CD4-positive, alpha-beta memory T cell (primary cell): ENCODE results near the gene CBX8. TPM values are rescaled to one million over a fixed set of nuclear protein-coding genes. Genes with fewer than 3 reads are reported as not detected.

Source experiments
- CTCF ChIA-PET: fragments of 350-600 bp; sonication (Branson Sonifier 250); formaldehyde crosslinking; loops from one replicate; lab custom pipeline; 2021; ENCODE audit warnings: inconsistent platforms; ENCODE audit not compliant: partially characterized antibody; lab: Charles Lee
- POLR2A ChIA-PET: fragments of 350-600 bp; sonication (Branson Sonifier 250); formaldehyde crosslinking; loops from one replicate; lab custom pipeline; 2021; ENCODE audit not compliant: partially characterized antibody; lab: Charles Lee
- DNase-seq, 5 donors: peaks; one replicate each; pipeline versions ENCODE4 v3.0.0 to v3.0.0-alpha.2; 2020 to 2022; ENCODE audit warnings: mixed read lengths in 1 of 5
- H3K27ac ChIP-seq: one replicate; pipeline ENCODE4 v1.7.0; 2013; ENCODE audit warnings: low read depth, low read length
- H3K27me3 ChIP-seq: 2 replicates; pipeline ENCODE4 v1.7.0; 2013; ENCODE audit warnings: mild to moderate bottlenecking, low read length, moderate library complexity; ENCODE audit not compliant: insufficient read depth
- H3K36me3 ChIP-seq: 2 replicates; pipeline ENCODE4 v1.7.0; 2013; ENCODE audit warnings: mild to moderate bottlenecking, low read length, moderate library complexity; ENCODE audit not compliant: insufficient read depth
- H3K4me1 ChIP-seq: 2 replicates; pipeline ENCODE4 v1.7.0; 2013; ENCODE audit warnings: mild to moderate bottlenecking, low read length, moderate library complexity; ENCODE audit not compliant: insufficient read depth
- H3K4me3 ChIP-seq, 2 donors: one replicate each; pipeline ENCODE4 v1.7.0; 2013; ENCODE audit warnings: low read length in 2 of 2, mild to moderate bottlenecking in 1 of 2
- H3K9me3 ChIP-seq, 2 donors: one replicate each; pipeline ENCODE4 v1.7.0; 2013; ENCODE audit warnings: low read length in 2 of 2, control low read depth in 1 of 2; ENCODE audit not compliant: control insufficient read depth in 1 of 2
- H3K27ac Mint-ChIP-seq, 7 donors: one replicate each; pipeline ENCODE4 v1.8.0; 2020 to 2021; ENCODE audit warnings: mixed read lengths in 7 of 7, mild to moderate bottlenecking in 6 of 7, inconsistent platforms in 3 of 7, moderate library complexity in 3 of 7
- H3K27me3 Mint-ChIP-seq, 2 donors: one replicate each; pipeline ENCODE4 v1.8.0; 2020 to 2021; ENCODE audit warnings: mixed read lengths in 2 of 2
- H3K36me3 Mint-ChIP-seq, 2 donors: one replicate each; pipeline ENCODE4 v1.8.0; 2020 to 2021; ENCODE audit warnings: mixed read lengths in 2 of 2, inconsistent platforms in 1 of 2, mild to moderate bottlenecking in 1 of 2
- H3K4me1 Mint-ChIP-seq, 4 donors: one replicate each; pipeline ENCODE4 v1.8.0; 2020 to 2021; ENCODE audit warnings: mixed read lengths in 4 of 4, mild to moderate bottlenecking in 1 of 4
- H3K4me3 Mint-ChIP-seq, 8 donors: one replicate each; pipeline ENCODE4 v1.8.0; 2020 to 2021; ENCODE audit warnings: mixed read lengths in 8 of 8, mild to moderate bottlenecking in 7 of 8, moderate library complexity in 6 of 8, inconsistent platforms in 3 of 8
- H3K9me3 Mint-ChIP-seq, 8 donors: one replicate each; pipeline ENCODE4 v1.8.0; 2020 to 2021; ENCODE audit warnings: mixed read lengths in 8 of 8, mild to moderate bottlenecking in 5 of 8, inconsistent platforms in 3 of 8, moderate library complexity in 1 of 8
- intact Hi-C: fragments of 100-400 bp; cut with micrococcal nuclease; formaldehyde crosslinking; loops from one replicate; pipeline ENCODE4 v1.15.1; 2023
- polyA plus RNA-seq, 2 donors: library from polyadenylated mRNA; unstranded; fragments of 300-500 nt; fragmentation: Illumina TruSeq; gene quantifications; one replicate each; pipeline ENCODE4 v1.2.3, GENCODE V29; 2021
- total RNA-seq, 2 experiments: library from RNA; stranded (reverse); gene quantifications; one replicate each; pipeline ENCODE4 v1.2.3, GENCODE V29; 2021

The CBX8 gene
- total and polyA plus RNA-seq, 4 experiments from 2014 or later = 0.29 to 4.1 (median 1.6) TPM

DNA sequence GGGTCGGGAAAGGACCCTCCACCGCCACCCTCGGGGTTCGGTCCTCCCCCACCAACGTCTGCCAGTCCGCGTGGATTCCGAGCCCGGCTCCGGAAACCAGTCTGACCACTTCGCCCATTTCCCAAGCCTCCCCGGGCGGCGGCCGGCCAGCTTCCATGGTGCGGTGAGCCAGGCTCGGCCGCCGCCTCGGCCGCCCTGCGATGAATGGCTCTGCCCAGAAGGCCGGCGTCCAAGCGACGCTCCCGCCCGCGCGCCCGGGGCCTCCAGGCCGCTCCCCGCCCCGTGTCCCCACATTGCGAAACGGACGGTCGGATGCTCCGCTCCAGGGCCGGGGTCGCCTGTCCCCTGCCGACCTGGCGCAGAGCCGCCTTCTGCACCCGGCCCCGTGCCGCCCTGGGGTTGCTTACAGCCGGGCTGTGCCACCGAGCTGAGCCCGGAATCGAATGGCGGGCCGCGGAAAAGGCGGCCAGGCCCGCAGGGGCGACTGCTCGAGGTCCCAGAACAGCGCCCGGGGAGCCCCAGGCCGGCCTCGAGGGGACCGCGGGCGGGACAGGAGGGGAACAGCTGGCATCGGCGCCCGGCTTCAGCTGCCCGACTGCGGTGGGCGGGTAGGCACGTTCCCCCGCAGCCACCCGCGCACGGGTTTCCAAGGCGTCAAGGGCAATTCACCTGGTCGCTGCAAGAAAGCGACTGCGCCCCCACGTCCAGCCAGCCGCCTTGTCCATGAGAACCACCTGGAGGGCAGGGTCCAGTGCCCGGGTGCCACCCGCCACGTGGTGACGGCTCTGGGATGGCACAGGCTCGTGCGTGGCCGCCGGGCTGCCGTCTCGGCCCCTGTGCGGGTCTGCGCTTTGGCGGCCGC lies 18.3 kb upstream of the CBX8 start:
- DNase-seq = no peak
- Mint-ChIP-seq H3K9me3 (peaks cover 0 to 7% (median 0%) of the 10 kb centered on the region in 8 donors), H3K4me1 (peaks cover 14 to 32% (median 22%) of the 10 kb centered on the region in 4 donors), H3K4me3 (no peak overlapping the region), H3K27me3 (peaks cover 34 to 38% of the 10 kb centered on the region in 2 donors), H3K36me3 (no peaks in the 10 kb centered on the region), H3K27ac (no peak overlapping the region)
- Histone ChIP-seq H3K4me1 (peaks cover 42% of the 10 kb centered on the region), H3K4me3 (no peak overlapping the region), H3K9me3 (no peaks in the 10 kb centered on the region), H3K36me3 (no peaks in the 10 kb centered on the region), H3K27ac (no peak overlapping the region), H3K27me3 (peaks cover 34% of the 10 kb centered on the region)
- intact Hi-C loops = loop anchor here (5.0 to 10.0 kb wide), 2 partner anchors 70 to 177 kb away; no protein-coding TSS in a partner anchor
- CTCF ChIA-PET = interaction anchor here (1.3 kb wide), 1 partner anchor 20 kb away, joined by 3 read pairs; no protein-coding TSS in a partner anchor
- POLR2A ChIA-PET = interaction anchor here (10.4 to 32.1 kb wide), 2 partner anchors 17 to 22 kb away, joined by 79 to 503 read pairs; partner anchors contain the start of genes CBX4 and CBX8

DNA sequence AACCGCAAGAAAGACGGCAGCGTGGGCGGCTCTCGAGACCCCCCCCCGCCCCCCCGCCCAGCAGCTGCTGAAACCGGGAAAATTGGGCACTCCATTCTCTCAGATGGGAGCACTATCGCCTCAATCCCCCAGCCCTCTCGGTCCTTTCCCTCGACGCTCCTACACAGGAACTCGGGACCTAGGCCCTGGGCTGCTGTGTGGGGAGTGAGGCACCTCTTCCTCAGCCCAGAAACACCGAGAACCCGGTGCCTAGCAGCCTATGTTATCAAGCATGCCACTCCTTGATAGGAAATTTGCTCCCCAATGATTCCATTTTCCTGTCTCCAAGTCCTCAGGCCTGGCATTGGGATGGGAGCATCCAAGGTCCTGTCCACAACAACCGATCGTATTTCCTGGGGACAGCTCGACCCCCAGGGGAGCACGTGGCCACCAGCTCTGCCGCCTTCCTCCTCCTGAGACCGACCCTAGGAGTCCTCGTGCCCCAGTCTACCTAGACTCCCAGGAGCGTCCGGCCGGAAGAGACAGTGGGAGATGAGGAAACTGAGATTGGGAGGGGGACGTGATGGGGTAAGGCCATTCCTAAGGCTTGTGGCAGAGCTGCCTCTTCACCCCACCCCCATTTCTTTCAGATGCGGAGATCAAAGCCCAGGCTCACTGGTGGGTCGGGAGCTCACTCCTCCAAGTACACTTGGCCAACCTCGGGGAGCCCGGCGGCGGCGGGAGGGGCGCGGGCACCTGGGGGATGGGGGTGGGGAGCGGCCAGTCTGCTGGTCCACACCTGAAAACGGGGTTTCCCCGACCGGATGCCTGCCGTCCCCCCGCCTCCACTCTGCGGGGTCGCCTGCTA lies 17.5 kb upstream of the CBX8 start:
- DNase-seq = peak in 1 of 5 donors; percentile 36
- Mint-ChIP-seq H3K4me3 (peak overlapping the region; percentile 39 to 78 (median 65)), H3K9me3 (peaks cover 0 to 7% (median 0%) of the 10 kb centered on the region in 8 donors), H3K36me3 (no peaks in the 10 kb centered on the region), H3K27me3 (peaks cover 33 to 39% of the 10 kb centered on the region in 2 donors), H3K4me1 (peaks cover 14 to 32% (median 22%) of the 10 kb centered on the region in 4 donors), H3K27ac (peak overlapping the region in 4 of 7 donors; percentile 15 to 82 (median 24))
- H3K36me3 ChIP-seq = no peaks in the 10 kb centered on the region
- H3K27ac ChIP-seq = no peak overlapping the region
- no peak overlapping the region for H3K4me3 ChIP-seq
- intact Hi-C loops = loop anchor here (5.0 to 10.0 kb wide), 2 partner anchors 70 to 178 kb away; no protein-coding TSS in a partner anchor
- ChIA-PET POLR2A (interaction anchor here (0.7 to 32.1 kb wide), 4 partner anchors 11 to 36 kb away, joined by 3 to 503 read pairs (median 41); partner anchors contain the start of genes CBX4 and CBX8), CTCF (interaction anchor here (1.3 kb wide), 1 partner anchor 21 kb away, joined by 3 read pairs; no protein-coding TSS in a partner anchor)
- H3K9me3 ChIP-seq = no peaks in the 10 kb centered on the region
- H3K4me1 ChIP-seq = peaks cover 43% of the 10 kb centered on the region
- peaks cover 35% of the 10 kb centered on the region for H3K27me3 ChIP-seq

DNA sequence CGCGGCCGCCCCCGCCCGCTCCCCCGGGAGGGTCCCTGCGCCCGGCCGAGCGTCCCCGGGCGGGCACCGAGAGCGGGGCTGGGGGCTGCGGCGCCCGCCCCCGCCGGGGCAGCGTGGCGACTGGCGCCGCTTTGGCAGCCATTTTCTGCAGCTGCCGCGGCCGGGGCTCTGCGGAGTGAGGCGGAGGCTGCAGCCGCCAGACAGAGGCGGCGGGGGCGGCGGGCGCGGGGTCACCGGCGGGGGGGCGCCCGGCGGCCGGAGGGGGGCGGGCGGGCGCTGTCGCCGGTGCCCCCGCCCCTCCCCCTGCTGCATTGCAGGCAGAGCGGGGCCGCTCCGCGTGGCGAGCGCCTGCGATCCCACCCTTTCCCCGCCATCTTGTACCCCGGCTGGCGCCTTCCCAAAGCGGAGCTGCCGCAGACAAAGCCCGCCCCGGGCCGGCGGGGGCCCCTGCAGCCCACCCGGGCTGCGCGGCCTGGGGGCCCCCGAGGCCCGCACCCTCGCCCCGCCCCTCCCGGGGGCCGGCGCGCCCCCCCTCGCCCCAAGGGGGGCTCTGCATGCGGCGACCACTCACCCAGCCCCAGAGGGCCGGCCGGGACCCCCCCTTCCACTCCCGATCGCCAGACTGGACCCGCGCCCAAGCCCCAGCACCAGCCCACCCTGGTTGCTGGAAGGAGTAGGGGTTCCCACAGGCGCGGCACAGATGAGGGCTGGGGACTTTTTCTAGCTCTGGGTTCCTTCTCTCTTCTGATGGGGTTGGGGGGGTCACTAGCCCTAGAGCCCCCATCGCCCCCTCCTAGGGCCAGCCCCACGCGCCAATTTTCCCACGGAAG lies 16.6 kb upstream of the CBX8 start:
- H3K9me3 ChIP-seq = no peaks in the 10 kb centered on the region
- Mint-ChIP-seq H3K27ac (peak overlapping the region in 1 of 7 donors; percentile 82), H3K9me3 (peaks cover 0 to 7% (median 0%) of the 10 kb centered on the region in 8 donors), H3K27me3 (peaks cover 39 to 43% of the 10 kb centered on the region in 2 donors), H3K36me3 (no peaks in the 10 kb centered on the region), H3K4me1 (peaks cover 14 to 40% (median 24%) of the 10 kb centered on the region in 4 donors), H3K4me3 (peak overlapping the region in 2 of 8 donors; percentile 20 to 52)
- peak in 1 of 5 donors; percentile 28 for DNase-seq
- no peak overlapping the region for H3K4me3 ChIP-seq
- POLR2A ChIA-PET = interaction anchor here (0.7 to 32.1 kb wide), 5 partner anchors 8 to 35 kb away, joined by 3 to 503 read pairs (median 5); partner anchors contain the start of genes CBX4 and CBX8
- CTCF ChIA-PET = interaction anchor here (1.2 to 1.3 kb wide), 2 partner anchors 22 to 27 kb away, joined by 3 read pairs; no protein-coding TSS in a partner anchor
- H3K4me1 ChIP-seq = peaks cover 46% of the 10 kb centered on the region
- intact Hi-C loops = loop anchor here (5.0 to 10.0 kb wide), 2 partner anchors 69 to 179 kb away; no protein-coding TSS in a partner anchor
- no peaks in the 10 kb centered on the region for H3K36me3 ChIP-seq
- H3K27ac ChIP-seq = no peak overlapping the region
- H3K27me3 ChIP-seq = peaks cover 44% of the 10 kb centered on the region

- no peak overlapping the region for H3K27ac ChIP-seq
- DNase-seq = peak in 1 of 5 donors; percentile 46
- H3K36me3 ChIP-seq = no peaks in the 10 kb centered on the region
- H3K4me3 ChIP-seq = no peak overlapping the region
- POLR2A ChIA-PET = interaction anchor here (0.7 to 32.1 kb wide), 6 partner anchors 9 to 66 kb away, joined by 3 to 503 read pairs (median 4); partner anchors contain the start of genes CBX4 and CBX8
- intact Hi-C loops = loop anchor here (5.0 to 10.0 kb wide), 2 partner anchors 68 to 180 kb away; no protein-coding TSS in a partner anchor
- Mint-ChIP-seq H3K36me3 (no peaks in the 10 kb centered on the region), H3K27me3 (peaks cover 42 to 50% of the 10 kb centered on the region in 2 donors), H3K4me3 (peak overlapping the region; percentile 63 to 78 (median 70)), H3K4me1 (peaks cover 14 to 44% (median 24%) of the 10 kb centered on the region in 4 donors), H3K27ac (peak overlapping the region in 3 of 7 donors; percentile 48 to 85 (median 78)), H3K9me3 (peaks cover 0 to 7% (median 0%) of the 10 kb centered on the region in 8 donors)
- CTCF ChIA-PET = interaction anchor here (1.2 to 1.9 kb wide), 4 partner anchors 16 to 184 kb away, joined by 3 to 6 read pairs (median 4); partner anchors contain the start of gene CBX8
- peaks cover 53% of the 10 kb centered on the region for H3K27me3 ChIP-seq
- no peaks in the 10 kb centered on the region for H3K9me3 ChIP-seq
- peaks cover 46% of the 10 kb centered on the region for H3K4me1 ChIP-seq
These were observed 15.7 kb upstream of the CBX8 start for GRCh38 chr17:79812353-79813258.

DNA sequence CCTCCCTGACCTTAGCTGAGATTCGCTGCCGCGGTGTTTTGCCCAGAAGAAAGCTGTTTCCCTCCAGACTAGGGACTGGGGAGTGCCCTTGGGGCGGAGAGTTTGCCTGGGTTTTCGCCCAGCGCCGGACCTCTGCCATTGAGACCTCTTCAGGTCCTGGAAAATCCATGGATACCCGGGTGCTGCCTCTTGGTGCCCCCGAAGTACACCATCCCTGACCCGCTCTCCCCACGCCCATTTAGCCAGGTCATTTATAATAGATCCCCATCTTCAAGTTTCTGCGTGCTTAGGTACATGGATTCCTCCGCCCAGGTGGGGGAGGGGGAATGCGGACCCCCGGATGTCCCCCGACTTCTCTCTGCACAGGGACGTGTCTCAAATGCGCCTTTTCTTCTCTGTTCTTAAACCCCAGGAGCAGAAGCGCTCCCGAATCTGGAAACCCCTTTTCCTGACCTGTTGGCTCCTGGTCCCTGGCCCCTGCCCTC lies 15.0 kb upstream of the CBX8 start:
- no peaks in the 10 kb centered on the region for H3K9me3 ChIP-seq
- ChIA-PET POLR2A (interaction anchor here (0.7 to 32.1 kb wide), 7 partner anchors 10 to 66 kb away, joined by 3 to 503 read pairs (median 5); partner anchors contain the start of genes CBX4 and CBX8), CTCF (interaction anchor here (1.0 to 2.0 kb wide), 7 partner anchors 15 to 185 kb away, joined by 3 to 6 read pairs (median 5); partner anchors contain the start of gene CBX8)
- no peak overlapping the region for H3K27ac ChIP-seq
- peaks cover 60% of the 10 kb centered on the region for H3K27me3 ChIP-seq
- H3K9me3 Mint-ChIP-seq = peaks cover 0 to 7% (median 0%) of the 10 kb centered on the region in 8 donors
- H3K36me3 ChIP-seq = no peaks in the 10 kb centered on the region
- intact Hi-C loops = loop anchor here (2.0 to 10.0 kb wide), 3 partner anchors 27 to 180 kb away; partner anchors contain the start of gene CBX4
- H3K4me1 ChIP-seq = peaks cover 46% of the 10 kb centered on the region
- H3K4me3 Mint-ChIP-seq = peak overlapping the region; percentile 31 to 75 (median 64)
- H3K27me3 Mint-ChIP-seq = peaks cover 46 to 54% of the 10 kb centered on the region in 2 donors
- DNase-seq = no peak
- H3K4me1 Mint-ChIP-seq = peaks cover 14 to 44% (median 24%) of the 10 kb centered on the region in 4 donors
- peak overlapping the region in 4 of 7 donors; percentile 48 to 85 (median 70) for H3K27ac Mint-ChIP-seq
- H3K36me3 Mint-ChIP-seq = no peaks in the 10 kb centered on the region
- H3K4me3 ChIP-seq = no peak overlapping the region
